NOMO-1 treated with dmso at 0.1 percent for 144 hours (cell line): ENCODE data around the gene DAPK1.

Experiments
- DNase-seq: peaks from one replicate; lab custom pipeline; 2025; ENCODE audit not compliant: unreplicated experiment; lab: John Stamatoyannopoulos, UW

Gene DAPK1

DNA sequence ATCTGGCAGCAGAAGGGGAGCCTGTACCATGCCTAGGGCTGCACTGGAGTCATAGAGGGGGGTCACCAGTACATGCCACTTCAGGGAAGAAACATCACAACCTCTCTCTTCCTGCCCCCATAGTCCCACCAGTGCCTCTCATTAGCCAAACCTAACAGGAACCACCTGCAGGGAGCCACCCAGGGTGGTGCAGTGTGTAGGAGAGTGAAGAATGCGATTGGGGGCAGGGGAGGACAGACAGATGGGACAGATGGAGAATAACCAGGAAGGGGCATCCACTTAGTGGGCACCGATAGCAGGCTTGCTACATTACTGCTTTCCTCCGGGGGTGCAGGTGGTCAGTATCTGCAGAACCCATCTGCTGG lies 19.2 kb downstream of the DAPK1 start:
- DNase-seq = no peak

DNA sequence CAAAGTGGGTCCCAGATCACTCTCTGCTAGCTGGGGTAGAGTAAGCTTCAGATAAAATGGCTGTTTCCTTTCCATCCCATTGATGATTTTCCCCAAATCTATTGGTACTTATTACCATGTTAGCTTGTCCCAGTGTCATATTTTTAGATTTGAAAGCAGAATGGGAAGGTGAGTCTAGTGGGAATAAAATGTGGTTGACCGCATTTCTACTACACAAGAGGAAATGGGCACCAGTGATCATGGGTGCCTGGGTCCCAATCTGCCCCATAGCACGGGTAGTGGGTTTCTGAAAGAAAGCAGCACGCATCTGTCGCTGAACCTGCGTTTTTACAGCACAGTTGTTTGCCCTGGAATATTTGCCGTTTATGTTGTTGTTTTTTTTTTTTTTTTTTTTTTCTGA lies 20.1 kb downstream of the DAPK1 start:
- no peak for DNase-seq

DNA sequence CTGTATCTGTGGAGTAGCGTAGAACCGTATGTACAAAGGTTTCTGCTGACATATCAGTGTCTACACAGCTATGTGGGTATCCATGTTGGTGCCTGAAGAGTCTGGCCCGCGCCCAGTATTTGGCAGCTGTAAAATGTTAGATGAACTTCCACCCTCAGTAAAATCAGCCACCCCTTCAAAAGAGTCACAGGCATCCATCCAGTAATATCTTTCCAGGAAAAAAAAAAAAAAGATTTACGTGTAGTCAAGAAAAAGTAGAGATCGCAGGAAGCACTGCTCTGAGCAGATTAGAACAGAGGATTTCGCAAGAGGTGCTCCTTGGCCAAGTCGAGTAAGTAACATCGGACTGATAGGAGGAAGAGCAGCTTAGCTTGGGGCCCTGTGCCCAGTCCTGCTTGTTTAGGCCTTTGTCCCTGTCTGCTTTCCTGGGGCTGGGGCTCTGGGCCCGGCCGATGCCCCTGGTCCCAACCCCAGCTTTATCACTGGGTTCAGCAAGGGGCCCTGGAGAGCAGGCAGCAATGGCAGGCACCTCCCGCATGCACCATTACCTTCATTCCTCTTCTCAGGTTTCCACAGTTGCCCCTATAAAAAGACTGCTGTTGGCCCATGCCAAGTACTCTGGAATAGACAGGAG lies 21.2 kb downstream of the DAPK1 start:
- DNase-seq = peak; percentile 63

DNA sequence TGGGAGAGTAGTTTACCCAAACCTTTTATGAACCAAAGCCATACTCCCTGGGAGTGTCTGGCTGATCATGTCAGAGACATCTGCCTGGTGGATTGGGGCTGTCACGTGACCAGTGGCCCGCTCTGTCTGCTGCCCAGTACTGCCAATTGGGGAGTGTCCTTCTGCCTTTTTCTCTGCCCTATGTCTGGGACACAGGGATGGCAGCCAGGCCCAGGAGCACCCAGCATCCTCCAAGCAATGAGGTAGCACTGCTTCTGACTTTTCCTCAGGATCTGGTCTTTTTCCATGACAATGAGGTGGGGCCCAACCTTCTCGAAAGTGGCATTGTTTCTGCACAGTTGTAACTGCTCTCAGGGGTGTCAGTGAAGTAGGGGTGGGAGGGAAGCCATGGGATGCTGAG lies 21.8 kb downstream of the DAPK1 start:
- DNase-seq = no peak

DNA sequence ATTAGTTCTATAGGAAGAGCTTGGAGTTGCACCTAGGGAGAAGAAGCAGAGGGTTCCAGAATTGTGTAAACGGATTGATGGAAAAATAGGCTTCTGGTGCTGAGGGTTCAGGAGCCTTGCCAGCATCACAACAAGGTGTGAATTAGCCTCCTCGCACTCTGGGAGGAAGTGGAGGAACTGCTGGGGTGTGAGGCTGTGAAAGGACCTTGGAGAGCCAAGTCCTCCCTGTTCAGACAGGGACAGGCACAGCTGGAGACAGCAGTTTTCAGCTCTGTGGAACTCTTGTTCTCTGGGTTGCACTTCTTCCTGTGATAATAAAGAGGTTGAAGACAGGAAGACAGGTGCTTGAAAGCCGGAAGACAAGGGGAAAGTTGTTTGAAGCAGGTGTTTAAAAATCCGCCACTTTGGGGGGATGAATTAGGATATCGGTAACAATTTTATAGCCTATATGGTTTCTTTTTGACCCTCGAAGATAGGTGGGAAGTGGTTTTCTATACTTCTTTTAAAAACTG lies 22.6 kb downstream of the DAPK1 start:
- no peak for DNase-seq

DNA sequence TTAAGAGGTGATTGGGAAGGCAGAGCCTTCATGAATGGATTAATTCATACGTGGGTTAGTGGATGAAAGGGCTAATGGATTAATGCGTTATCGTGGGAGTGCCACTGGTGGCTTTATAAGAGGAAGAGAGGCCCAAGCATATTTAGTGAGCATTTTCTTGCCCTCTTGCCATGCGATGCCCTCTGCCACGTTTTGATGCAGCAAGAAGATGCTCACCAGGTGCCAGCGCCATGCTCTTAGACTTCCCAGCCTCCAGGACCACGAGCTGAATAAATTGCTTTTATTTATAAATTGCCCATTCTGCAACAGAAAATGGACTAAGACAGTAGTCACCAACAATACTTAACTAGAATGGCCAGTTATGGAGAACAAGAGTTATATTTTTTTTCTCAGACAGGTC lies 24.2 kb downstream of the DAPK1 start:
- no peak for DNase-seq

DNA sequence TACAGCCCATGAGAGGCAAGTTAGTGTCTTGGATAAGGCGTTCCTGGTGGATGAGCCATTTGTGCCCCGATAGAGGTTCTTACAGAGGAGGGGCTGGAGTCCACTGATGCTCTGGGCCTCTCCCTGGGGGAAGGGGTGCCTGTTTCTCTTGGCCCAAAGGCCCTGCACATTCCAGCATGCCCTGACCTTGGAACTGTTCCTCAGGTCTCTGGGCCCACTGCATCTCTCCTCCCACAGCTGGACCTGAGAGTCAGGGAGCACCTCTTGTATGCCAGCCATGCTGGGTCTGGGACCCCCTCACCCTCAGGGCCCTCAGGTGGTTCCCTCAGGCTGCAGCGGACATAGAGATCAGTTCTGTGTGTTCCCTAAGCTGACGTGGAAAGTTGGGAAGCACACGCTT lies 26.4 kb downstream of the DAPK1 start:
- no peak for DNase-seq

DNA sequence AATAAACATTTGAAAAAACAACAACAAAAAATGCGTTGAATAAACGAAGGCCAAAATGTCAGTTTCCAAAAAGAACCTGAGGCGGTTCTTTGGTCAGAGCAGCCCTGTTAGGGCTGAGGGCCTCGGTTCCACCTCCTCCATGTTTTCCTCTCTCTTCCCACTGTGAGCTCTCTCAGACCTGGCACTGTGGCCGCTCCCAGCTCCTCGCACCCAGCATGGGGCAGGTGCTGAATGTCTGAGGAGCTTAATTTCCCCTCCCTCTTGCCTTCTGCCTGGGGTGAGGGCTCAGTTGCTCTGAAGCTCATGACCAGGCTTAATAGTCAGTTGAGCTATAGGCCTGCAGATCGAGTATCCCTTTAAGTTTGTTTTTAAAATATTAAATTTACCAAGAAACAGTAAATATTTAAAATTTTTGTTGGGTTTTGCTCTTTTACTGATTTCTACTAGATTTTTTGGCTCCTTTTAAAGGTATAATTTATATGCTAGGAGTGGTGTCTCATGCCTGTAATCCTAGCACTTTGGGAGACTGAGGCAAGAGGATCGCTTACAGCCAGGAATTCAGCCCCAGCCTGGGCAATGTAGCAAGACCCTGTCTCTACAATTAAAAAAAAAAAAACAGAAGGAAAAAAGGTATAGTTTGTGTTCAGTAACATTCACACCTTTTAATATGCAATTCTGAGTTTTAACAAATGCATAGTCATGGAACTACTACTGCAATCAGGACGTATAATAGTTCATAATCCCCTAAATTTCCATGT lies 28.1 kb downstream of the DAPK1 start:
- DNase-seq = no peak

DNA sequence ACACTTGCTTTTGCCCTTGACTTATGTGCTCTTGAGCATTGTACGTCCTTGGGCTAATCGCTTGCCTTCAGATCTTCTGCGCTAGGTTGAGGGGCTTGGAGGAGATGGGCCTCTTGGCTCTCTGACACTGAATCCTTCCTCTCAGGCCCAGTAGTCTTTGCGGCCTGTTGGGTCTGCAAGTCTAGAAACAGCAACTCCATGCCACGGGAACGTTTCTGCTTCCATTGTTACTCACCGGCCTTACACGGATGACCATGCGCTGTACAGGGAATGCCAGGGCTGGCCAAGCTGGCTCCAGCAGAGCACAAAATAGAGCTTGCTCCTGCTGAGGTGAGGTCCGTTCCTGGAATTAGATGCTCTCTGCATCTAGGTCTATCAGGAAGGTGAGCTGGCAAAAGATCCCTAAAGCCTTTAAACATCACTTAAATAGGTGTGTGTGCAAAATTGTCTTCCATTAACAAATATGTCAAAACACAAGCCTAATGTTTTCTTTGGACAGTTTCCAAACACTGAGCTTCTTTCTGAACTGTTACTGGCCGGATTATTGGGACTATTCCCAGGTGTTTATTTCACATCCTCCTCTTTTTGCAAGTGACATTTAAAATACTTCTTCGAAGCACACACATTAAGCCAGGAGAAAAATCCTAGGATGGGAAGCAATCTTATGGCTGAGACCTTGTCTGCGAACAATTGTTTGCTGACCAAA lies 29.7 kb downstream of the DAPK1 start:
- DNase-seq = no peak

DNA sequence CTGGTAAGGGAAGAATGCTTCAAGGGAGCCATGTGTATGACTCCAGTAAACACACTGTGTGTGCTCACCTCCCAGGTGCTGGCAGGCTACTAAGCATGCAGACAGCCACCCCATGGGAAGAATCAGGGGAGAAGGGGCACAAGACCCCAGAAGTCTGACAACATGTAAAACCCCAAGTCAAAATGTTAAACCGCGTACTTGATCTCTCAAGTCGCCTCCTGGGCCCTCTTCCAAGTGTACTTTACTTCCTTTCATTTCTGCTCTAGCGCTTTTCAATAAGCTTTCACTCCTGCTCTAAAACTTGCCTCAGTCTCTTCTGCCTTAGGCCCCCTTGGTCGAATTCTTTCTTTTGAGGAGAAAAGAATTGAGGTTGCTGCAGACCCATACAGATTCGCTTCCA lies 31.3 kb downstream of the DAPK1 start:
- DNase-seq = no peak

DNA sequence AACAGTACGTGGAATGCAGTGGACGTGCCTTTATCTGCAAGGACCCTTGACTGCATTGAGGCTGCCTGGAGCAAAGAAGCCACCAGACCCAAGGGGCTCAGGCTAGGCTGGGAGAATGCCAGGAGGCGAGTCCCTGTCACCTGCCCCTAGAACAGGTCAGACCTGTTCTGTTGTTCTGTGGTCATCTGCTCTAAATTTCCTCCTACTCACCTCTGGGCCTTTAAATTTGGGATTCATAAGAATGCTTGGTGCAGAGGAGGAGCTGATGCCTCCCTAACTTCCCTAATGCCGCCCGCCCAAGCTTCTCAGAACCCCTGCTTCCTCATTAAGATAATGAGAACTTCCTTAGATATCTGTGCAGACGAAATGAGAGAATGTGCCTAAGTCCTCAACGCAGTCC lies 32.0 kb downstream of the DAPK1 start:
- DNase-seq = peak; percentile 17

DNA sequence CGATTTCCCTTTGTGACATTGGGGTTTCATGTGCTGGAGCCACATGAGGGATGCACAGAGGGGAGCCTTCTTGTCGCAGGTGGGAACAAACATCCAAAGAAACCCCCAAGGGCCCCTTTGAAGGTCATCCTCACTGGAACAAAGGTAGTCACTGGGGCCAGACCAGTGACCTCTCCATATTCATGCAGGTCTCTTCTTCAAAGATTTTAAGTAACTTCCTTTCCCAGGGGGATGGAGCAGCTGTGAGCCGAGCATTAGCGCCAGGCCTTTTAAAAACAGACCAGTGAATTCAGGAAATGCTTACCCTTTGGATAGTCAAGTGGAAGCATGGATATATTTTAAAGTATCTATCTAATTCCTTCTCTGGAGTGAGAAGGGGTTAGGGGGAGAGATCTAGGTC lies 33.0 kb downstream of the DAPK1 start:
- DNase-seq = no peak

DNA sequence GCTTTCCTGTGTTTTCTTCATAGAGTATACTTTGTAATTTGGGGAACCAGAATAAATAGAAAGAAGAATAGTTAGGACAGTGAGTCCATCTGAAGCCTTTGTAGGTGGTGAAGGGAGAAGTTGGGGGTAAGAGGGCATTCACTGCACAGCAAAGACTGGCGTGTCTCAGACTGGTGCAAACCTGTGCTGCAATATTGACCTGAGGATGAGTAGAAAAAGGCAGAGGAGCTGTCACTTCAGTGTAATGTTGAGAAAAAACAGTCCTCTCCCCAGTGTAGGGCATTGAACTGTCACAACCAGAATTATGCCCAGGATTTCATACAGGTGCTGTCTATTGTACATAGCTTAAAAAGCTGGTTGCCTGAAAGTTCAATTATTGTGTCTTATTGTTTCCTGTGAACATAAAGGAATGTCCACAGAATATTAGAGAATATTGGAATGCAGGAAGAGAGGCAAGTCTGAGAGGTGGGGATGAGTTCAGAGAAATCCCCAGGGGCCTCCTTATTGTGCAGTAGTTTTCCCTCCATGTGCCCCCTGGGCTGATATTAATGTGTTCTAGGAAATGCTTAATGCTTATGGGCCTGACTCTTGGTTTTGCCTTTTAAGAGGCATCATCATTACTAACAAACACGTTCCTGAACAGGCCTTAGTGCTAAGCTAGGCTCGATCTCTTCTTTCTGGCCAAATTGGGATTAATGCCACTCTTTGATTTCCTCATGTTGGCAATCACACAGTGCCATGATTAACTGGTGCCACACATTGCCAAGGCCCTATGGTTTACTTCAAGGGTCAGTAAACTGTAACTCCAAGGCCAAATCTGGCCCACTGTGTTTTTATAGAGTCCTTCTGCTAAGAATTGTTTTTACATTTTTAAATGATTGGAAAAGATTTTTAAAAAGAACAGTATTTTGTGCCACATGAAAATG lies 34.0 kb downstream of the DAPK1 start:
- DNase-seq = no peak

DNA sequence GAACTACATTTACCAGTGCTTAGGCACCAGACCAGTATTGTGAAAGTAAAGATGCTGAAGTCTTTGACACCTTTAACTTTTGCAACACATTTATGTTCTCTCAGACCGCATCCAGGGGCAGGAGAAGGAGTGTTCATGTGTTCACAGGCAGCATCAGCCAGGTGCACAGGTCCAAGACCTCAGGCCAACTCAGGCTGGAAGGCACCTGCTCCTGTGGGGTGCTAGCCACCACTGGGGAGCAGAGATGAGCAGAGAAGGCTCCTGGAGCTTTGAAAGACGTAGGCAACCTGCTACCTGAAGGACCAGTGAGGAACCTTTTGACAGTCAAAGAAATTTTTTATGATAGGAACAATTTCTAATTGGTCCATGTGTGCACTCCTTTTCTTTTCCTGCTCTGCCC lies 35.6 kb downstream of the DAPK1 start:
- DNase-seq = no peak

DNA sequence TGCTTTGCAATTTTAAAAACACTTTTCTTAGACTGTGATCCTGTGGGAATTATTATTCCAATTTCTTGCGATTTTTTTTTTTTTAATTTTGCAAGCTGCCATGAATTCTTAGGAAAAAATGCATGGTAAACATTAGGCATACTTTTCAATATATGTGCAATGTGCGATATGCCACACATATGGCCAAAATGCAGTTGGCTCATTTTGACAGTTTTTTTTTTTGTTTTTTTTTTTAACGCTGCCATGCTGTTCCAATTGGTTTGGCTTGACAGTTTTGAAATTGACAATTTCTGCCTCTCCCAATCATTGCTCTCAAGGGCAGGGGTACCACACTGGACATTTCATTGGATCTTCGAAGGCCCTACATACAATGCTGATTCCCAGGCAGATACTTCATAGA lies 36.4 kb downstream of the DAPK1 start:
- DNase-seq = no peak

DNA sequence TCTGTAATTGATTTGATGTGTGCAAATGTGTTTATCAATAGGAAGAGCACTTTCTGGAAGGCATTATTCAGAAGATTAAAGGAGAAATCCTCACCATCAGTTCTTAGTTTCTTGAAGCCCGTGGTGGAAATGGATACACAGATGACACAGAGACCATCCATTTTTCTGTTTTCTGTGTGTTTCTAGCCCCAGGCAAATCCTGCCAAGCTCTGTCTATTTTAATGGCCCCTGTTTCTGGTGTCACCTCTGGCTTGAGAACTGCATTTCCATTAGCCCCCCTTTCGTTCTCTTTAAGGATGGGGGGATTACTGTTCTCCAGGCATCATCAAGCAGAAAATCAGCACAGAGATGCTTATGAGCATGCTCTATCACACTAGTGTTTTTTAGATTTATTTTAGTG lies 37.3 kb downstream of the DAPK1 start:
- DNase-seq = no peak

DNA sequence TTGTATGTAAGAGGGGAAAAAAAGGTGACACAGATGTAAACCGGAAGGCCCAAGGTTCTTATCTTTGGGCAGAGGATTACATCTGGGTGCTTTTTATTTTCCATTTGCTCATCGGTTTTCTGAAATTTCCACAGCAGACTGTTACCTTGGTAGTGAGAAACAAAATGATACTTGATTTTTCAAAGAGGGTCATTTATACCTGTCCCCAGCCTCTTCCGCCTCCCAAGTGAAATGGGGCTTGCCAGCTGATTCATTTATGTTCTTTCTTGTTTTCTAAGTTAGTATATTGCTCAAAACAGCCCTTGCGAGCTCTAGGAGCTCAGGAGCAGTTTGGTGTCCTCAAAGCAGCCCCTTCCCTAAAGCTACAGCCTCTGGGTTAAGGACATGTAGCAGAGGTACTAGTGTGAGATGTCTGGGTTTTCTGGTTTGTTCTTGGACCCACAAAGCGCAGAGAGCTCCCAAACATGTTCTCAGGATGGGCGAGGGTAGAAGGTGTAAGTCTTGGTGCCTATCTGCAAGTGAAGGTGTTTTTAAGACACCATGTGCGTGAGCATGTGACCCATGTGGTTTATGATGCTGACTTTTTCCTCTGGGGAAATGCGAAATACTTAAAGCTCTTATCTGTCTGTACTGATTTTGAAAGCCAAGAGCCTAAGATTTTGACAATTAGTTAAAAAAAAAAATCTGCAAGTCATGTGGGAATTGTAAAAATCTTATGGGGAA lies 38.3 kb downstream of the DAPK1 start:
- DNase-seq = no peak

DNA sequence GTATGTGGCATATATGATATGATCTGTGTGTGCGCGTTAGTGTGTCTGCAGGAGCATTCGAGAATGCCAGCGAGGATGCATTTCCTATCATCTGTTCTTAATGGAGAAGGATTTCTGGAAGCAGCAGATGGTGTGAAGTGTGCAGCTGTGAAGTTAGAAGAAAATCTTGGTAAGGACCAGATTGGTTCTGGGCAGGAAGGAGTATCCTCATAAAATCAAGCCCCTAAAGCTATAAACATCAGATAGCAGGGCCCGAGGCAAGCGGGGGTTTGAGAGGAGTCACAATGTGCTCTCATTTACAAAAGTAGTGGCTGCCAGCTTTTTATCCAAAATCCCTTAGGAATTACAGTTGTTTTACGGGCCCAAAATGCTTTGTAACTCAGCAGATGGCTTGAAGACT lies 40.0 kb downstream of the DAPK1 start:
- no peak for DNase-seq

DNA sequence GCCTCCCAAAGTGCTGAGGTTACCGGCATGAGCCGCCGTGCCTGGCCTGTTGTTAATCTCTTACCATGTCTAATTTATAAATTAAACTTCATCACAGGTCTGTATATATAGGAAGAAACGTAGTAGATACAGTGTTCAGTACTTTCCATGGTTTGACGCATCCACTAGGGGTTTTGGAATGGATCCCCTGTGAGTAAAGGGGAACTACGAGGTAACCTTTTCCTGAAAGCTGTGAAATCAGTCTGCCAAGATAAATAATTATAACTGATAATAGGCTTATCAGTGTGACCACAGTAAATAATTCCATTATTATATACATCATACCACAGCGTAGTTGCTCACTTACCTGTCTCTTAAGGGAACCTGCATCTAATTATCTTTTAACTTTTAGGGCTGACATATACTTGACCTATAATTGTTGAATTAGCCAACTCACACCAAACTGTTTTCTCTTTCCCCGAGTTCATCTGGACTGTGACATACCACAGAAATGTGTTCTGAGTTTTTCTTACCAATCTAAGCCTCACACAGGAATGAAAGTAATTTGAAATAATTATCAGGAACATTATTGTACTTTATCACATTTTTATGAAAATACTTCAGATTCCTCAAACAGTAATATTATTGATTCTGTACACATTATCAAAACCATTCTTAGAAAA lies 42.9 kb downstream of the DAPK1 start:
- no peak for DNase-seq

DNA sequence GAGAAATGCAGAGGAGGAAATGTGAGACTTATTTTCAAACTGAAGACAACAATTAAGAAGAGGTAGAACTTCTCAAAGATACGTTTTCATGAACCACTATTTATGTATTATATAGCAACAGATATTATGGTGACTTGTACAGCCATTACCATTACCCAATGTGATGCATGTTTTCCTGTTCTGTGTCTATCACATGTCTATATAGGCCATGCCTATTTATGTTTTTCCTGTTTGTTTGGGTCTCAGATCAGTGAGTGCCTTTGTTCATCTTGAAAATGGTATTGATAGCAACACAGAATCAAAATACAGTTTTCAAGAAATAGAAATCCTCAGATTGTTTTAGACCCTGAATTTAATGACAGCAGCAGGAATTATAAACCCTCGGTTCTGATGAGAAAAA lies 44.0 kb downstream of the DAPK1 start:
- DNase-seq = no peak
